Placental epithelial cell (primary cell): ENCODE measurements around the gene PANX1. TPM values are rescaled to one million over a fixed set of nuclear protein-coding genes. Genes with fewer than 3 reads are reported as not detected.

ENCODE experiments used
- total RNA-seq: library from RNA; depleted of rRNA; stranded (reverse); fragments of >200 nt; gene quantifications from 2 replicates; pipeline ENCODE4 v1.2.3, GENCODE V29; 2012

The PANX1 gene, protein sequence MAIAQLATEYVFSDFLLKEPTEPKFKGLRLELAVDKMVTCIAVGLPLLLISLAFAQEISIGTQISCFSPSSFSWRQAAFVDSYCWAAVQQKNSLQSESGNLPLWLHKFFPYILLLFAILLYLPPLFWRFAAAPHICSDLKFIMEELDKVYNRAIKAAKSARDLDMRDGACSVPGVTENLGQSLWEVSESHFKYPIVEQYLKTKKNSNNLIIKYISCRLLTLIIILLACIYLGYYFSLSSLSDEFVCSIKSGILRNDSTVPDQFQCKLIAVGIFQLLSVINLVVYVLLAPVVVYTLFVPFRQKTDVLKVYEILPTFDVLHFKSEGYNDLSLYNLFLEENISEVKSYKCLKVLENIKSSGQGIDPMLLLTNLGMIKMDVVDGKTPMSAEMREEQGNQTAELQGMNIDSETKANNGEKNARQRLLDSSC
- 55.0 and 67.7 TPM in 2 replicates for total RNA-seq

DNA sequence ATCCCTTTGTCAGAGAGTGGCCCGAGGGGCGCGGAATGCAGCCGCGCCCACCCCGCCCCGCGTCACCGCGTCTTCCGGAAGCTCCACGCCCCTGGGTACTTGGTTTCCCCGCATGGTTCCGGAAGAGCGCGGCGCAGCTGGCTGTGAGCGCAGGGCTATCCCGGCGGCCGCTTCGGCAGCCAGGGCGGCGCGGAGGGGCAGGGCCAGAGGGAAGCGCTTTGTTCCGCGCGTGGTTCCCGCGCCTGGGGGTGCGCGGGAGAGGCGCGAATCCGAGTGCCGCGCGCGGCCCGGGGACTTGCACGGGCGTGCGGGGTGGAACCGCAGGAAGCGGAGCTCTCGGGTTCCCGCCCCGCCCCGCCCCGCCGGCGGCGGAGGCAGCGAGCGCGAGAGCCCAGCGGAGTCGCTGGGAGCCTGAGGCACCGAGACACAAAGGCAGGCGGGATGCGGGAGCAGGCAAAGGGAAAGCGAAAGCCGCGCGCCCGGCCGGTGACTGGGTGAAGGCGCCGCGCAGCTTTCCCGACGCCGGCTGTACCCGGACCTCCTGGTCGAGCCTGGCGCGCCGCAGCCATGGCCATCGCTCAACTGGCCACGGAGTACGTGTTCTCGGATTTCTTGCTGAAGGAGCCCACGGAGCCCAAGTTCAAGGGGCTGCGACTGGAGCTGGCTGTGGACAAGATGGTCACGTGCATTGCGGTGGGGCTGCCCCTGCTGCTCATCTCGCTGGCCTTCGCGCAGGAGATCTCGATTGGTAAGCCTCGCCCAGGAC, at the start of gene PANX1:
Gene PANX1 (plus strand): TSS at position 96 of the 766 bp plus-strand sequence. CDS start 472 bp downstream, at position 568.

Other genes starting within 250 kb of the PANX1 start
- under 0.01 and 0.11 TPM in 2 replicates for gene HEPHL1, start 107.5 kb upstream of the PANX1 start, total RNA-seq
- gene IZUMO1R, start 175.7 kb downstream of the PANX1 start, total RNA-seq = not detected in 2 replicates